HepG2 (cell line): Measurements from ENCODE around the gene ZNF764. TPM values are rescaled to one million over a fixed set of nuclear protein-coding genes. Genes with fewer than 3 reads are reported as not detected.

ENCODE experiments used
- EHMT2 ChIP-seq: fragments of 200-600 bp; sonication (generic); IDR thresholded peaks from 2 replicates; pipeline ENCODE4 v1.7.0; 2017; ENCODE audit warnings: antibody characterized with exemption, low read depth, low read length, borderline replicate concordance
- ETS1 ChIP-seq: sonication (generic); formaldehyde crosslinking; IDR thresholded peaks from 2 replicates; pipeline ENCODE4 v1.4.0; 2020; ENCODE audit warnings: missing genetic modification reagents
- FOXA3 ChIP-seq: IDR thresholded peaks from 2 replicates; pipeline ENCODE4 v1.6.1; 2016; ENCODE audit warnings: missing genetic modification reagents, missing compliant biosample characterization
- GZF1 ChIP-seq: sonication (generic); formaldehyde crosslinking; IDR thresholded peaks from 2 replicates; pipeline ENCODE4 v1.5.1; 2020; ENCODE audit warnings: mild to moderate bottlenecking, missing genetic modification reagents
- HIC2 ChIP-seq: sonication (generic); formaldehyde crosslinking; IDR thresholded peaks from 2 replicates; pipeline ENCODE4 v1.9.0; 2022; ENCODE audit warnings: low read depth, missing genetic modification reagents
- HNRNPH1 ChIP-seq: fragments of 200-400 bp; formaldehyde crosslinking; optimal IDR thresholded peaks from 2 replicates; pipeline ENCODE3; 2017; ENCODE audit warnings: mild to moderate bottlenecking, low read depth, low read length
- HOXA3 ChIP-seq: sonication (generic); formaldehyde crosslinking; IDR thresholded peaks from 2 replicates; pipeline ENCODE4 v1.5.0; 2020; ENCODE audit warnings: missing genetic modification reagents
- KAT7 ChIP-seq: IDR thresholded peaks from 2 replicates; pipeline ENCODE4 v1.6.1; 2018; ENCODE audit warnings: borderline replicate concordance, missing compliant biosample characterization
- KDM5A ChIP-seq: fragments of 200-600 bp; sonication (generic); IDR thresholded peaks from 2 replicates; pipeline ENCODE4 v1.7.0; 2018; ENCODE audit warnings: antibody characterized with exemption, mild to moderate bottlenecking, low read length, borderline replicate concordance
- PCBP2 ChIP-seq: fragments of 200-400 bp; formaldehyde crosslinking; optimal IDR thresholded peaks from 2 replicates; pipeline ENCODE3; 2018; ENCODE audit warnings: low read length, low read depth; ENCODE audit not compliant: poor library complexity, severe bottlenecking
- PHB2 ChIP-seq: fragments of 450-650 bp; IDR thresholded peaks from 2 replicates; pipeline ENCODE4 v1.6.1; 2018; ENCODE audit not compliant: partially characterized antibody
- RORA ChIP-seq: sonication (generic); formaldehyde crosslinking; IDR thresholded peaks from 2 replicates; pipeline ENCODE4 v1.5.0; 2020; ENCODE audit warnings: mild to moderate bottlenecking, missing genetic modification reagents, moderate library complexity
- RXRB ChIP-seq: IDR thresholded peaks from 2 replicates; pipeline ENCODE4 v1.6.1; 2016; ENCODE audit warnings: borderline replicate concordance, missing genetic modification reagents, missing compliant biosample characterization
- SOX13 ChIP-seq, 3 experiments: fragments of 450-650 bp in 1 of 3; sonication (generic) in 1 of 3; formaldehyde crosslinking in 1 of 3; IDR thresholded peaks in 2 of 3; conservative IDR thresholded peaks in 1 of 3; 2 replicates each; pipeline versions ENCODE4 v1.5.0 to v1.6.1; 2016 to 2020; ENCODE audit warnings: antibody characterized with exemption in 1 of 3, mild to moderate bottlenecking in 1 of 3, missing compliant biosample characterization in 1 of 3, missing genetic modification reagents in 1 of 3, moderate library complexity in 1 of 3
- STAT6 ChIP-seq: sonication (generic); formaldehyde crosslinking; IDR thresholded peaks from 2 replicates; pipeline ENCODE4 v1.4.0; 2020; ENCODE audit warnings: missing genetic modification reagents, mild to moderate bottlenecking, borderline replicate concordance
- TFDP2 ChIP-seq: sonication (generic); formaldehyde crosslinking; IDR thresholded peaks from 2 replicates; pipeline ENCODE4 v1.4.0; 2020; ENCODE audit warnings: missing genetic modification reagents
- ZBTB1 ChIP-seq: sonication (generic); formaldehyde crosslinking; IDR thresholded peaks from 2 replicates; pipeline ENCODE4 v1.4.0; 2020; ENCODE audit warnings: missing genetic modification reagents, borderline replicate concordance
- ZFP1 ChIP-seq: IDR thresholded peaks from 2 replicates; pipeline ENCODE4 v1.6.1; 2016
- ZIK1 ChIP-seq: sonication (generic); formaldehyde crosslinking; IDR thresholded peaks from 2 replicates; pipeline ENCODE4 v1.5.0; 2020; ENCODE audit warnings: mild to moderate bottlenecking, low read depth, missing genetic modification reagents, borderline replicate concordance
- ZKSCAN8 ChIP-seq: IDR thresholded peaks from 2 replicates; pipeline ENCODE4 v1.6.1; 2016; ENCODE audit warnings: borderline replicate concordance, missing genetic modification reagents, missing compliant biosample characterization
- ZNF251 ChIP-seq: sonication (generic); formaldehyde crosslinking; IDR thresholded peaks from 2 replicates; pipeline ENCODE4 v1.9.0; 2021; ENCODE audit warnings: mild to moderate bottlenecking, missing genetic modification reagents
- ZNF546 ChIP-seq: sonication (generic); formaldehyde crosslinking; conservative IDR thresholded peaks from 2 replicates; pipeline ENCODE4 v1.8.1; 2023; ENCODE audit warnings: mild to moderate bottlenecking, missing genetic modification reagents
- ZNF772 ChIP-seq: sonication (generic); formaldehyde crosslinking; IDR thresholded peaks from 2 replicates; pipeline ENCODE4 v1.5.0; 2020; ENCODE audit warnings: mild to moderate bottlenecking, missing genetic modification reagents
- polyA plus RNA-seq, 8 experiments: library from polyadenylated mRNA; depleted of rRNA in 3 of 8; stranded (reverse) in 7 of 8; unstranded in 1 of 8; fragments of >200 nt; fragmentation: Illumina TruSeq in 4 of 8; extraction: Trizol in 4 of 8; gene quantifications; 2 replicates each; pipeline versions ENCODE4 v1.2.1 to v1.2.3, GENCODE V29; 2011 to 2016; ENCODE audit warnings: low read depth in 4 of 8, missing spikeins in 1 of 8, mixed read lengths in 1 of 8; ENCODE audit not compliant: insufficient read depth in 1 of 8
- total RNA-seq, 5 experiments: library from RNA; depleted of rRNA; stranded (reverse); fragments of >200 nt; fragmentation: Illumina TruSeq; extraction: Trizol; gene quantifications; 2 replicates each; pipeline ENCODE4 v1.2.3, GENCODE V29; 2016; ENCODE audit warnings: low read depth in 1 of 5

ZNF764 gene
- total and polyA plus RNA-seq, 2 of the 13 experiments (the other 11 are each of a cell fraction or from before 2014, with no cell fraction given): 4.1 to 9.1 TPM

GRCh38 chr16:30535106-30535776 is 22.9 kb downstream of the ZNF764 start (continued):
- no peak for TF ChIP-seq ETS1 (CRISPR knock-in tag)
- no peak for TF ChIP-seq SOX13 (IDR thresholded peaks at IDR 0.05)
- TF ChIP-seq SOX13 (CRISPR knock-in tag; conservative IDR thresholded peaks at IDR 0.05 in 1 of 2, IDR thresholded peaks at IDR 0.05 in 1 of 2): 0 out of 4 replicates have a peak, but pooled peaks of 1 of the 2 experiments have one; percentile 23
- no peak; the same call in 1 of the 2 replicates for TF ChIP-seq FOXA3 (CRISPR knock-in tag)
- no peak for TF ChIP-seq EHMT2
- TF ChIP-seq HIC2 (CRISPR knock-in tag): no peak
- no peak for TF ChIP-seq RXRB
- peak; percentile 8; the same call in 1 of the 2 replicates for TF ChIP-seq ZFP1 (CRISPR knock-in tag)
- no peak for TF ChIP-seq KAT7 (CRISPR knock-in tag)
- TF ChIP-seq ZNF772 (CRISPR knock-in tag): no peak
- no peak for TF ChIP-seq HOXA3 (CRISPR knock-in tag)
- no peak for TF ChIP-seq RORA (CRISPR knock-in tag)
- TF ChIP-seq ZBTB1: no peak
- TF ChIP-seq GZF1 (CRISPR knock-in tag): no peak
- TF ChIP-seq STAT6 (CRISPR knock-in tag): peak; percentile 22; the same call in 1 of the 2 replicates
- no peak for TF ChIP-seq KDM5A
- no peak; the same call in 1 of the 2 replicates for TF ChIP-seq TFDP2 (CRISPR knock-in tag)
- TF ChIP-seq PCBP2: no peak
- TF ChIP-seq ZNF546 (CRISPR knock-in tag): no peak
- TF ChIP-seq ZIK1: no peak
- TF ChIP-seq ZKSCAN8 (CRISPR knock-in tag): no peak
- no peak for TF ChIP-seq HNRNPH1
- no peak for TF ChIP-seq PHB2
- no peak for TF ChIP-seq ZNF251 (CRISPR knock-in tag)
